Measurements from ENCODE around the gene TOPBP1.
"Not testable (repeated sequence)": the region's sequence is repeated elsewhere in the genome, so short reads cannot be mapped to it uniquely, and the experiment has no call there.

TOPBP1 gene

DNA sequence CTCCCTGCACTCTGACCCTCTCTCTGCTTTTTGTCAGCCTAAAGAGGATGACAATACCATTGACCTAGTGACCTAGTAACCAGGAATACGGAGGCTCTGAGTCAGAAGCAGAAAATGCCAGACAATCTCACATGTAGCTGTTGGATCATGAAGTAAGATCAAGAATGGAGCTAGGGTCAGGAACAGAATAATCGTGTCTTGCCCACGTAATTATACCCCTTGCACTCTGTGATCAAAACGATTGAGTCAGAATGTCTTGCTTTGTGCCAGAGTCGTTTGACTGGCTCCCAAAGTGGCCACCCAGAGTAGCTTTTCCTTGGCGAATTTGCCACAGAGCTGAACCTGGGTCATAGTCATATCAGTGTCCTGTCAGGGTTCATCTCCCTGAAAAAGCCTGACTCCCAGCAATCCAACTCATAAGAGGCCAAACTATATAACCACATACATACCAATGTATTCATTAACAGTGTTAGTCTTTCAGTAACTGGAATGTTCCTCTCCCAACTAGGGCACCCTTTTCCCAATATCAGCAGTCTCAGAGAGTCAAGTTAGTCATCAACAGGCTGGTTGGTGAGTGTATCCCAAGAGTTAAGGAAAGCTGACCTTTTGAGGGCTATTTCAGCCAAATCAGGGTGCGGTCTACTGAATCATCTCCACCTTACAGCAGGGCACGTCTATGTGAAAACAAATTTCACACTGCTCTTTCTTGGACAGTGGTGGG is 93.3 kb downstream of the TOPBP1 start:
- no peak for DNase-seq

DNA sequence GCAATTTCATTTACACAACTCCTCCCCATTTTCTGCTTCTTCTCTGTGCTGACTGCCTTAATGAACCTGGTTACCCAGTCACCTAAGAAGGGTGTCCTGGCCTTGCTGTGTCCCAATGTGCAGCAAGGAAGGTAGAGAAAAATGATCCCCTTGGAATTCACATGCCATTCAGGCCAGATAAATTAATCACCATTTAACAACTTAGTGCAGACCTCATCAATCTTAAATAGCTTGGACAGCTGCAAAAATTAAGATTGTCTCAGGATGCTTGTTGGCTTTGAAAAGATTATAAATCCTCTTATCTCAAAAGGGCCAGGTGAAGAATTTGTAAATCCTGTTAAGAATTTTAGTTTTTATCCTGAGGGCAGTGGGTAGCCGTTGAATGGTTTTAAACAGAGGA is 97.9 kb downstream of the TOPBP1 start:
- no peak for DNase-seq

DNA sequence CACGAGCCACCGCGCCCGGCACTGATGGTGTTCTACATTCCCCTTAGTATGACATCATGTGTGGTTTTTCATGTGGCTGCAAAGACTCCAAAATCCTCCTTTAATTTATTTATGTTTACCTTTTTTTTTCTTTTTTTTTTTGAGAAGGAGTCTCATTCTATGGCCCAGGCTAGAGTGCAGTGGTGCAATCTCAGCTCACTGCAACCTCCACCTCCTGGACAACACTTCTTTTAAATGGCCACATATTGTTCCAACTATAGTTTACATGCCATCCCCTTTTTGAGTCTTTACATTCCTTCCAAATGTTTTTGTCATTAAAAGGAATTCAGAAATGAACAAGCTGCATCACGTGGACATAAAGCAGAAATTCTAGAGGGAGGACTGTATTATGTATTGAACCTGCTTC is 98.6 kb downstream of the TOPBP1 start:
- no peak for DNase-seq

DNA sequence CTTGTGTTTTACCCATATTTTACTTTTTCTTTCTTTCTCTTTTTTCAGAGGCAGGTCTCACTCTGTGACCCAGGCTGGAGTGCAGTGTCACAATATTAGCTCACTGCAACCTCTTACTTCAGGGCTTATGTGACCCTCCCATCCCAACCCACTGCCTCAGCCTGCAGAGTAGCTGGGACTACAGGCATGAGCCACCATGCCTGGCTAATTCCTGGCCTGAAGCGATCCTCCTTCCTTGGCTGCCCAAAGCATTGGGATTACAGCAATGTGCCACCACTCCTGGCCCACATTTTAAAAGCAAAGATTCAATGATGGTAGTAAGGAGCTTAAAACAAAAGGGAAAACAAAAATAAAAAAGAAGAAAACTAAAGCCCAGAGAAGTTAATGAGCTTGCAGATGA is 99.4 kb downstream of the TOPBP1 start:
- DNase-seq: no peak

DNA sequence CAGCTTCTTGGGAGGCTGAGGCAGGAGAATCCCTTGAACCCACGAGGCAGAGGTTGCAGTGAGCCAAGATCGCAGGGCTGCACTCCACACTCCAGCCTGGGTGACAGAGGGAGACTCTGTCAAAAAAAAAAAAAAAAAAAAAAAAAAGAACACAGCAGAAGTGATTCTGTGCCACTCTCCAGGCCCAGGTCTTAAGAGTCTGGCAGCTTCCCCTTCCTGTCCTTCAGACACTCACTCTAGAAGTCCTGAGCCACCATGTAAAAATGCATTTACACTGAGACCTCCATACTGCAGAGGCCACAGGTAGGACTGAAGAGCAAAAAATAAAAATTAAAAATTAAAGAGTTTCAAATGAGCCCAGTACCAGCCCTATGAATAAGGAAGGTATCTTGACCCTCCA is 100.1 kb downstream of the TOPBP1 start:
- DNase-seq: no peak

DNA sequence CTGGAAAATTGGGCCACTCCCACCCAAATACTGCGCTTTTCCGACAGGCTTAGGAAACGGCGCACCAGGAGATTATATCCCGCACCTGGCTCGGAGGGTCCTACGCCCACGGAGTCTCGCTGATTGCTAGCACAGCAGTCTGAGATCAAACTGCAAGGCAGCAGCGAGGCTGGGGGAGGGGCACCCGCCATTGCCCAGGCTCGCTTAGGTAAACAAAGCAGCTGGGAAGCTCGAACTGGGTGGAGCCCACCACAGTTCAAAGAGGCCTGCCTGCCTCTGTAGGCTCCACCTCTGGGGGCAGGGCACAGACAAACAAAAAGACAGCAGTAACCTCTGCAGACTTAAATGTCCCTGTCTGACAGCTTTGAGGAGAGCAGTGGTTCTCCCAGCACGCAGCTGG is 110.2 kb downstream of the TOPBP1 start:
- not testable (repeated sequence) for DNase-seq
